GM23338 (cell line): ENCODE data around the gene MDM4.

Experiments used
- CREB1 ChIP-seq: fragments of 250-450 bp; sonication (Bioruptor Pico); IDR thresholded peaks from 2 replicates; pipeline ENCODE4 v1.5.0; 2020; ENCODE audit warnings: low read depth, mild to moderate bottlenecking, moderate library complexity
- CTCF ChIP-seq, 2 experiments: fragments of 200-600 bp in 1 of 2; sonication (generic) in 1 of 2; conservative IDR thresholded peaks; 2 replicates each; pipeline versions ENCODE4 v1.5.1 to v1.6.1; 2016 to 2017; ENCODE audit warnings: antibody characterized with exemption in 2 of 2, low read depth in 2 of 2, mild to moderate bottlenecking in 2 of 2, moderate library complexity in 1 of 2
- ETS1 ChIP-seq: IDR thresholded peaks from 2 replicates; pipeline ENCODE4 v1.6.1; 2016; ENCODE audit warnings: antibody characterized with exemption
- EZH2 ChIP-seq: fragments of 200-600 bp; sonication (generic); IDR thresholded peaks from one replicate; pipeline ENCODE4 v1.8.0; 2017; ENCODE audit warnings: antibody characterized with exemption, mild to moderate bottlenecking, low read depth; ENCODE audit not compliant: unreplicated experiment
- EZH2phosphoT487 ChIP-seq: fragments of 200-600 bp; sonication (generic); IDR thresholded peaks from one replicate; pipeline ENCODE4 v1.8.1; 2018; ENCODE audit warnings: antibody characterized with exemption; ENCODE audit not compliant: unreplicated experiment
- JUNB ChIP-seq: IDR thresholded peaks from one replicate; pipeline ENCODE4 v1.6.1; 2016; ENCODE audit warnings: antibody characterized with exemption; ENCODE audit not compliant: unreplicated experiment
- POLR2AphosphoS5 ChIP-seq: IDR thresholded peaks from 2 replicates; pipeline ENCODE4 v1.6.1; 2016; ENCODE audit warnings: antibody characterized with exemption, low read depth
- REST ChIP-seq: IDR thresholded peaks from one replicate; pipeline ENCODE4 v1.6.1; 2018; ENCODE audit warnings: antibody characterized with exemption; ENCODE audit not compliant: unreplicated experiment
- STAT1 ChIP-seq: IDR thresholded peaks from one replicate; pipeline ENCODE4 v1.6.1; 2016; ENCODE audit warnings: antibody characterized with exemption; ENCODE audit not compliant: unreplicated experiment
- ZNF114 ChIP-seq: fragments of 250-450 bp; sonication (Bioruptor Pico); IDR thresholded peaks from 2 replicates; pipeline ENCODE4 v1.5.0; 2020; ENCODE audit warnings: mild to moderate bottlenecking, moderate library complexity
- ZNF331 ChIP-seq: fragments of 250-450 bp; sonication (Bioruptor Pico); IDR thresholded peaks from 2 replicates; pipeline ENCODE4 v1.5.0; 2020; ENCODE audit warnings: low read depth, mild to moderate bottlenecking, moderate library complexity
- ZNF462 ChIP-seq: fragments of 250-450 bp; sonication (Bioruptor Pico); IDR thresholded peaks from 2 replicates; pipeline ENCODE4 v1.5.0; 2020; ENCODE audit warnings: mild to moderate bottlenecking, moderate library complexity

- TF ChIP-seq CTCF (conservative IDR thresholded peaks at IDR 0.05; ENCODE audit: low read depth in 2 of 2) (no peak), EZH2 (no peak), POLR2AphosphoS5 (no peak), EZH2phosphoT487 (no peak), REST (no peak), ETS1 (no peak), STAT1 (no peak), CREB1 (CRISPR knock-in tag) (no peak), ZNF114 (CRISPR knock-in tag) (no peak), ZNF462 (CRISPR knock-in tag) (no peak), ZNF331 (CRISPR knock-in tag) (no peak), JUNB (no peak)
These were observed 89.6 kb downstream of the MDM4 start for GRCh38 chr1:204605791-204606190.
